Keratinocyte (primary cell): ENCODE measurements around the gene EXOC3L1. TPM values are rescaled to one million over a fixed set of nuclear protein-coding genes. Genes with fewer than 3 reads are reported as not detected.

Experiments used
- DNase-seq: peaks from one replicate; pipeline ENCODE4 v3.0.0-alpha.2; 2011; ENCODE audit warnings: low read depth, missing footprints, low spot score
- FAIRE-seq: peaks from 2 replicates; lab custom pipeline; 2011; peaks lifted over from hg19 to GRCh38; lab: Jason Lieb, UNC
- H2AFZ ChIP-seq: 2 replicates; pipeline ENCODE4 v1.6.0; 2012; ENCODE audit warnings: low read length, control low read depth, inconsistent platforms; ENCODE audit not compliant: control insufficient read depth
- H3K27ac ChIP-seq: 2 replicates; pipeline ENCODE4 v1.5.1; 2011; ENCODE audit warnings: low read length; ENCODE audit not compliant: control insufficient read depth, insufficient read depth
- H3K27me3 ChIP-seq: 3 replicates; pipeline ENCODE4 v1.6.0; 2011; ENCODE audit warnings: low read length; ENCODE audit not compliant: control insufficient read depth, insufficient read depth; ENCODE audit errors: extremely low read depth
- H3K36me3 ChIP-seq, 2 experiments: 2 replicates in 1 of 2; 3 replicates in 1 of 2; pipeline ENCODE4 v1.5.1; 2011; ENCODE audit warnings: low read length in 2 of 2, mild to moderate bottlenecking in 1 of 2; ENCODE audit not compliant: control insufficient read depth in 2 of 2, insufficient read depth in 2 of 2; ENCODE audit errors: extremely low read depth in 1 of 2
- H3K4me1 ChIP-seq: 3 replicates; pipeline ENCODE4 v1.5.1; 2011; ENCODE audit warnings: low read length; ENCODE audit not compliant: control insufficient read depth, insufficient read depth; ENCODE audit errors: extremely low read depth
- H3K4me2 ChIP-seq: 3 replicates; pipeline ENCODE4 v1.6.0; 2011; ENCODE audit warnings: low read depth, low read length; ENCODE audit not compliant: control insufficient read depth, insufficient read depth; ENCODE audit errors: extremely low read depth
- H3K4me3 ChIP-seq, 3 experiments: fragments of 200-600 bp in 1 of 3; sonication (generic) in 1 of 3; 2 replicates in 2 of 3; 3 replicates in 1 of 3; pipeline ENCODE4 v1.5.1; 2011 to 2016; ENCODE audit warnings: low read length in 3 of 3, mild to moderate bottlenecking in 3 of 3, control low read depth in 2 of 3, inconsistent platforms in 1 of 3, low read depth in 1 of 3, mixed read lengths in 1 of 3, mixed run types in 1 of 3, moderate library complexity in 1 of 3; ENCODE audit not compliant: control insufficient read depth in 2 of 3, insufficient read depth in 2 of 3; ENCODE audit errors: extremely low read depth in 1 of 3
- H3K79me2 ChIP-seq: 2 replicates; pipeline ENCODE4 v1.6.0; 2012; ENCODE audit warnings: low read length; ENCODE audit not compliant: control insufficient read depth, insufficient read depth
- H3K9ac ChIP-seq: 3 replicates; pipeline ENCODE4 v1.6.0; 2011; ENCODE audit warnings: low read length; ENCODE audit not compliant: control insufficient read depth, insufficient read depth; ENCODE audit errors: extremely low read depth
- H3K9me1 ChIP-seq: 3 replicates; pipeline ENCODE4 v1.6.0; 2011; ENCODE audit warnings: low read length; ENCODE audit not compliant: control insufficient read depth, insufficient read depth; ENCODE audit errors: extremely low read depth
- H3K9me3 ChIP-seq: 2 replicates; pipeline ENCODE4 v1.5.1; 2012; ENCODE audit warnings: low read depth, low read length; ENCODE audit not compliant: control insufficient read depth
- H4K20me1 ChIP-seq: 3 replicates; pipeline ENCODE4 v1.6.0; 2011; ENCODE audit warnings: low read length; ENCODE audit not compliant: control insufficient read depth, insufficient read depth; ENCODE audit errors: extremely low read depth
- CTCF ChIP-seq, 3 experiments: IDR thresholded peaks in 1 of 3; conservative IDR thresholded peaks in 1 of 3; optimal IDR thresholded peaks in 1 of 3; 2 replicates in 2 of 3; 3 replicates in 1 of 3; pipeline versions ENCODE3 to v1.5.1; 2011; ENCODE audit warnings: low read length in 3 of 3, mild to moderate bottlenecking in 3 of 3, moderate library complexity in 2 of 3, control low read depth in 1 of 3, inconsistent platforms in 1 of 3; ENCODE audit not compliant: insufficient read depth in 2 of 3; ENCODE audit errors: extremely low read depth in 1 of 3
- EZH2 ChIP-seq: IDR thresholded peaks from one replicate; pipeline ENCODE4 v1.6.1; 2012; ENCODE audit warnings: inconsistent platforms, mild to moderate bottlenecking, low read length, moderate library complexity
- dilution Hi-C: fragments of 300-500 bp; cut with MboI; formaldehyde crosslinking; loops from one replicate; pipeline ENCODE4 v1.7.0; 2020; ENCODE audit warnings: low sequenced_read_pairs; ENCODE audit not compliant: extremely low pct_ligation_motif_present
- polyA plus RNA-seq, 5 experiments: library from polyadenylated mRNA; depleted of rRNA in 3 of 5; stranded (reverse) in 3 of 5; stranded (forward) in 1 of 5; unstranded in 1 of 5; fragments of >200 nt; gene quantifications; 1 replicate in 1 of 5; 2 replicates in 3 of 5; 3 replicates in 1 of 5; pipeline versions ENCODE4 v1.2.1 to v1.2.3, GENCODE V29; 2011 to 2012; ENCODE audit warnings: missing spikeins in 2 of 5, low read depth in 1 of 5, low replicate concordance in 1 of 5
- small RNA-seq, 3 experiments: library from RNA; depleted of rRNA; stranded (forward); fragments of <200 nt; gene quantifications; one replicate each; pipeline ENCODE3, GENCODE V24; 2012; ENCODE audit warnings: low read depth in 3 of 3, low replicate concordance in 1 of 3; ENCODE audit not compliant: insufficient read length in 3 of 3

The EXOC3L1 gene
- polyA plus RNA-seq, 1 donor (not counting 4 experiments of a cell fraction or from before 2014, with no cell fraction given), result not detected

GRCh38 chr16:67141391-67141790, 48.5 kb downstream of the EXOC3L1 start:
- TF ChIP-seq EZH2 (no peak), CTCF (optimal IDR thresholded peaks at IDR 0.05 in 1 of 3, IDR thresholded peaks at IDR 0.05 in 1 of 3, conservative IDR thresholded peaks at IDR 0.05 in 1 of 3; ENCODE audit: extremely low read depth in 1 of 3, insufficient read depth in 2 of 3, low read length in 3 of 3) (no peak)
- Histone ChIP-seq H3K9ac (no peak overlapping the region), H3K27me3 (no peaks in the 10 kb centered on the region), H3K4me3 (no peak overlapping the region), H3K36me3 (peaks cover 29 to 52% of the 10 kb centered on the region in 2 experiments), H4K20me1 (no peaks in the 10 kb centered on the region), H2AFZ (no peak overlapping the region), H3K9me1 (no peaks in the 10 kb centered on the region), H3K4me1 (no peaks in the 10 kb centered on the region), H3K27ac (no peak overlapping the region), H3K79me2 (no peaks in the 10 kb centered on the region), H3K4me2 (no peak overlapping the region), H3K9me3 (no peaks in the 10 kb centered on the region)
- no peak for DNase-seq
- dilution Hi-C loops, result no loop called here
- FAIRE-seq, result no peak

- Histone ChIP-seq H2AFZ (no peak overlapping the region), H3K9me3 (no peaks in the 10 kb centered on the region), H3K79me2 (no peaks in the 10 kb centered on the region), H3K36me3 (peaks cover 20 to 36% of the 10 kb centered on the region in 2 experiments), H3K4me3 (no peak overlapping the region), H4K20me1 (no peaks in the 10 kb centered on the region), H3K27me3 (no peaks in the 10 kb centered on the region), H3K9me1 (no peaks in the 10 kb centered on the region), H3K9ac (no peak overlapping the region), H3K4me2 (no peak overlapping the region), H3K4me1 (no peaks in the 10 kb centered on the region), H3K27ac (no peak overlapping the region)
- FAIRE-seq (no peak), DNase-seq (no peak)
- TF ChIP-seq EZH2 (no peak), CTCF (optimal IDR thresholded peaks at IDR 0.05 in 1 of 3, IDR thresholded peaks at IDR 0.05 in 1 of 3, conservative IDR thresholded peaks at IDR 0.05 in 1 of 3; ENCODE audit: extremely low read depth in 1 of 3, insufficient read depth in 2 of 3, low read length in 3 of 3) (no peak)
- dilution Hi-C loops, result no loop called here
Measured at GRCh38 chr16:67137605-67138004, 52.3 kb downstream of the EXOC3L1 start.

Small RNA genes lying within 50 kb of the gene (small RNA-seq; reads per million reads assigned to genes)
- gene MIR328, result 0.20 to 5.3 (median 0.50) reads per million in 3 experiments

Other genes starting within 250 kb of the EXOC3L1 start
- 0.63 to 2.7 TPM (median 1.5 TPM) in 3 replicates for gene CES3, start 228.9 kb downstream of the EXOC3L1 start, polyA plus RNA-seq
- 5.1 to 12.8 TPM (median 6.6 TPM) in 3 replicates for gene CES4A, start 201.5 kb downstream of the EXOC3L1 start, polyA plus RNA-seq
- 18.0 to 55.9 TPM (median 39.7 TPM) in 3 replicates for gene CBFB, start 161.0 kb downstream of the EXOC3L1 start, polyA plus RNA-seq
- gene PHAF1, start 80.2 kb downstream of the EXOC3L1 start, polyA plus RNA-seq, result 26.7 to 31.5 TPM (median 28.0 TPM) in 3 replicates
- gene B3GNT9, start 39.1 kb downstream of the EXOC3L1 start, polyA plus RNA-seq, result 2.6 to 5.4 TPM (median 3.9 TPM) in 3 replicates
- 12.5 to 25.0 TPM (median 12.5 TPM) in 3 replicates for gene TRADD, start 30.2 kb downstream of the EXOC3L1 start, polyA plus RNA-seq
- gene FBXL8, start 30.2 kb downstream of the EXOC3L1 start, polyA plus RNA-seq, result 3.0 to 6.0 TPM (median 4.0 TPM) in 3 replicates
- gene HSF4, start 25.4 kb downstream of the EXOC3L1 start, polyA plus RNA-seq, result 4.3 to 10.7 TPM (median 4.9 TPM) in 3 replicates
- gene NOL3, start 19.6 kb downstream of the EXOC3L1 start, polyA plus RNA-seq, result 10.5 to 18.1 TPM (median 16.8 TPM) in 3 replicates
- 9.0 to 15.0 TPM (median 13.3 TPM) in 3 replicates for gene MATCAP1, start 6.2 kb downstream of the EXOC3L1 start, polyA plus RNA-seq
- 64.7 to 97.7 TPM (median 74.8 TPM) in 3 replicates for gene E2F4, start 2.0 kb upstream of the EXOC3L1 start, polyA plus RNA-seq
- 21.0 to 38.7 TPM (median 23.4 TPM) in 3 replicates for gene ELMO3, start 9.0 kb upstream of the EXOC3L1 start, polyA plus RNA-seq
- gene TMEM208, start 37.0 kb upstream of the EXOC3L1 start, polyA plus RNA-seq, result 44.9 to 47.6 TPM (median 46.3 TPM) in 3 replicates
- gene FHOD1, start 57.3 kb upstream of the EXOC3L1 start, polyA plus RNA-seq, result 21.6 to 29.6 TPM (median 29.4 TPM) in 3 replicates
- gene SLC9A5, start 58.8 kb upstream of the EXOC3L1 start, polyA plus RNA-seq, result 0.51 to 0.68 TPM (median 0.62 TPM) in 3 replicates
- 0.80 to 4.3 TPM (median 1.3 TPM) in 3 replicates for gene PLEKHG4, start 89.4 kb upstream of the EXOC3L1 start, polyA plus RNA-seq
- gene KCTD19, start 136.6 kb upstream of the EXOC3L1 start, polyA plus RNA-seq, result not detected in 3 replicates
- not detected in 3 replicates for gene LRRC36, start 136.7 kb upstream of the EXOC3L1 start, polyA plus RNA-seq
- 0.37 to 0.96 TPM in 2 of 3 replicates, not detected in the other for gene TPPP3, start 203.4 kb upstream of the EXOC3L1 start, polyA plus RNA-seq
- 1.1 to 3.2 TPM (median 1.8 TPM) in 3 replicates for gene ZDHHC1, start 226.3 kb upstream of the EXOC3L1 start, polyA plus RNA-seq
- 0.59 to 2.4 TPM (median 0.93 TPM) in 3 replicates for gene HSD11B2, start 241.0 kb upstream of the EXOC3L1 start, polyA plus RNA-seq